DND-41 (cell line): ENCODE results near the gene NYNRIN.

ENCODE experiments used
- ATAC-seq: fragments of 200-7000 bp; cut with Tn5 transposase; 3 replicates; pipeline ENCODE4 v1.9.1; 2021; ENCODE audit warnings: low read depth; ENCODE audit not compliant: insufficient read depth
- DNase-seq: peaks from one replicate; pipeline ENCODE4 v3.0.0-alpha.2; 2020
- H2AFZ ChIP-seq: 2 replicates; pipeline ENCODE4 v1.6.0; 2012; ENCODE audit warnings: low read depth, low read length
- H3K27ac ChIP-seq: 2 replicates; pipeline ENCODE4 v1.5.1; 2012; ENCODE audit warnings: low read length, inconsistent platforms
- H3K27me3 ChIP-seq: fragments of 200-600 bp; sonication (generic); 2 replicates; pipeline ENCODE4 v1.6.0; 2012; ENCODE audit warnings: low read length, mild to moderate bottlenecking, inconsistent platforms; ENCODE audit not compliant: insufficient read depth, poor library complexity
- H3K36me3 ChIP-seq: 2 replicates; pipeline ENCODE4 v1.5.1; 2012; ENCODE audit warnings: low read length, inconsistent platforms; ENCODE audit not compliant: insufficient read depth
- H3K4me1 ChIP-seq: 2 replicates; pipeline ENCODE4 v1.5.1; 2012; ENCODE audit warnings: mild to moderate bottlenecking, low read length; ENCODE audit not compliant: insufficient read depth
- H3K4me2 ChIP-seq: 2 replicates; pipeline ENCODE4 v1.6.0; 2012; ENCODE audit warnings: mild to moderate bottlenecking, moderate library complexity, low read length, inconsistent platforms; ENCODE audit not compliant: insufficient read depth
- H3K4me3 ChIP-seq, 2 experiments: fragments of 200-600 bp in 1 of 2; shearing (Covaris generic) in 1 of 2; 2 replicates each; pipeline ENCODE4 v1.5.1; 2012 to 2016; ENCODE audit warnings: inconsistent platforms in 2 of 2, low read length in 2 of 2, mild to moderate bottlenecking in 2 of 2, low read depth in 1 of 2, moderate library complexity in 1 of 2
- H3K79me2 ChIP-seq: 2 replicates; pipeline ENCODE4 v1.6.0; 2012; ENCODE audit warnings: low read length, inconsistent platforms; ENCODE audit not compliant: insufficient read depth
- H3K9ac ChIP-seq: 2 replicates; pipeline ENCODE4 v1.6.0; 2012; ENCODE audit warnings: low read depth, mild to moderate bottlenecking, inconsistent platforms, low read length, moderate library complexity
- H3K9me3 ChIP-seq: 2 replicates; pipeline ENCODE4 v1.5.1; 2012; ENCODE audit warnings: low read length, moderate library complexity, mild to moderate bottlenecking, inconsistent platforms; ENCODE audit not compliant: insufficient read depth, severe bottlenecking
- H4K20me1 ChIP-seq: 2 replicates; pipeline ENCODE4 v1.6.0; 2012; ENCODE audit warnings: low read length; ENCODE audit not compliant: insufficient read depth
- EZH2 ChIP-seq: IDR thresholded peaks from 3 replicates; pipeline ENCODE4 v1.6.1; 2012; ENCODE audit warnings: borderline replicate concordance, low read depth, mild to moderate bottlenecking, moderate library complexity, low read length, inconsistent platforms; ENCODE audit not compliant: severe bottlenecking
- TF ChIP-seq, protein P1 (sequence below): IDR thresholded peaks from 2 replicates; pipeline ENCODE4 v1.5.1; 2012; ENCODE audit warnings: borderline replicate concordance, low read length, moderate library complexity, mild to moderate bottlenecking; ENCODE audit not compliant: poor library complexity, severe bottlenecking; ENCODE audit errors: extremely low read depth

NYNRIN gene

DNA sequence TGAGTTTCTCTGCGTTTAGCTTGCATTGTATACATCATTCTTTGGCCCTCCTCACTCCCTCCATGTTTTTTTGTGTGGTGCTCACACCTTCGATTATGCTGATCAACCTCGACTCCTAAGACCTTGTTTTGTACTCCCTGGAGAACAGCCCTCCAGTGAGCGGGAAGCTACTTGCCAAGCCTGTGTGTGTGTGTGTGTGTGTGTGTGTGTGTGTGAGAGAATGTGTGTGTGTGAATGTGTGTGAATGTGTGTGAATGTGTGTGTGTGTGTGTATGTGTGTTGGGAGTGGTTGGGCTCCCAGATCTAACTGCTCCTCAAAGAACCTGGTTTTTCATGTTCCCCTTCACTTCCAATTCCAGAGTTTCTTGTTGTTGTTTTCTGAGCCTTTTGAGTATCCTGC is 6.0 kb downstream of the NYNRIN start:
- Histone ChIP-seq H3K4me2 (no peak overlapping the region), H3K4me3 (no peak overlapping the region), H4K20me1 (no peaks in the 10 kb centered on the region)

DNA sequence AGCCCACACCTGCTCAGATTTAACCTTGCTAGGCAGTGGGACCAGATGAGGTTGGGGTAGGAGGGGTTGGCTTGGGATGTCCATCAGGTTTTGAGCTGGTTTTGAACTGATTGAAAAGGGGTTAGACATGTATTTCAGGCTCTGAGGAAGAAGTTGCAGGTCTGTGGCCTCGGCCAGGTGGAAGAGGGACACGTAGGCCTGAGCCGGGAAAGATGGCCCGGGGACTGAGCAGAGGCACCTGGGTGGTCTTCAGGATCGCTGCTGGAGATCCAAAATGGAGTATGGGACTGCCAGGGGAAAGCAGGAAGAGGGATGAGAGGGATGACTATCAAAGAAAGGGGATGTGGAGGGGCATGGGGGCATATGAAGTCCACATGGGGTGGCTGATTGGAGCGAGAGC is 7.6 kb downstream of the NYNRIN start:
- Histone ChIP-seq H2AFZ (no peak overlapping the region), H3K4me1 (no peaks in the 10 kb centered on the region), H3K4me3 (no peak overlapping the region), H3K27me3 (peaks cover 42% of the 10 kb centered on the region), H3K36me3 (no peaks in the 10 kb centered on the region), H3K9ac (no peak overlapping the region), H3K79me2 (no peaks in the 10 kb centered on the region), H3K9me3 (no peaks in the 10 kb centered on the region), H4K20me1 (no peaks in the 10 kb centered on the region), H3K4me2 (no peak overlapping the region), H3K27ac (no peak overlapping the region)
- DNase-seq, result no peak
- no peak for TF ChIP-seq EZH2
- TF ChIP-seq, protein P1, sequence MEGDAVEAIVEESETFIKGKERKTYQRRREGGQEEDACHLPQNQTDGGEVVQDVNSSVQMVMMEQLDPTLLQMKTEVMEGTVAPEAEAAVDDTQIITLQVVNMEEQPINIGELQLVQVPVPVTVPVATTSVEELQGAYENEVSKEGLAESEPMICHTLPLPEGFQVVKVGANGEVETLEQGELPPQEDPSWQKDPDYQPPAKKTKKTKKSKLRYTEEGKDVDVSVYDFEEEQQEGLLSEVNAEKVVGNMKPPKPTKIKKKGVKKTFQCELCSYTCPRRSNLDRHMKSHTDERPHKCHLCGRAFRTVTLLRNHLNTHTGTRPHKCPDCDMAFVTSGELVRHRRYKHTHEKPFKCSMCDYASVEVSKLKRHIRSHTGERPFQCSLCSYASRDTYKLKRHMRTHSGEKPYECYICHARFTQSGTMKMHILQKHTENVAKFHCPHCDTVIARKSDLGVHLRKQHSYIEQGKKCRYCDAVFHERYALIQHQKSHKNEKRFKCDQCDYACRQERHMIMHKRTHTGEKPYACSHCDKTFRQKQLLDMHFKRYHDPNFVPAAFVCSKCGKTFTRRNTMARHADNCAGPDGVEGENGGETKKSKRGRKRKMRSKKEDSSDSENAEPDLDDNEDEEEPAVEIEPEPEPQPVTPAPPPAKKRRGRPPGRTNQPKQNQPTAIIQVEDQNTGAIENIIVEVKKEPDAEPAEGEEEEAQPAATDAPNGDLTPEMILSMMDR, result no peak
- no peak for ATAC-seq

More for the DNA sequence above, 6.0 kb downstream of the NYNRIN start:
- Histone ChIP-seq H3K4me1 (no peaks in the 10 kb centered on the region), H3K27ac (no peak overlapping the region), H3K79me2 (no peaks in the 10 kb centered on the region), H2AFZ (no peak overlapping the region), H3K9ac (no peak overlapping the region), H3K9me3 (no peaks in the 10 kb centered on the region), H3K27me3 (peaks cover 43% of the 10 kb centered on the region), H3K36me3 (no peaks in the 10 kb centered on the region)
- DNase-seq (no peak), ATAC-seq (no peak)
- TF ChIP-seq, protein P1, result no peak
- TF ChIP-seq EZH2, result no peak

DNA sequence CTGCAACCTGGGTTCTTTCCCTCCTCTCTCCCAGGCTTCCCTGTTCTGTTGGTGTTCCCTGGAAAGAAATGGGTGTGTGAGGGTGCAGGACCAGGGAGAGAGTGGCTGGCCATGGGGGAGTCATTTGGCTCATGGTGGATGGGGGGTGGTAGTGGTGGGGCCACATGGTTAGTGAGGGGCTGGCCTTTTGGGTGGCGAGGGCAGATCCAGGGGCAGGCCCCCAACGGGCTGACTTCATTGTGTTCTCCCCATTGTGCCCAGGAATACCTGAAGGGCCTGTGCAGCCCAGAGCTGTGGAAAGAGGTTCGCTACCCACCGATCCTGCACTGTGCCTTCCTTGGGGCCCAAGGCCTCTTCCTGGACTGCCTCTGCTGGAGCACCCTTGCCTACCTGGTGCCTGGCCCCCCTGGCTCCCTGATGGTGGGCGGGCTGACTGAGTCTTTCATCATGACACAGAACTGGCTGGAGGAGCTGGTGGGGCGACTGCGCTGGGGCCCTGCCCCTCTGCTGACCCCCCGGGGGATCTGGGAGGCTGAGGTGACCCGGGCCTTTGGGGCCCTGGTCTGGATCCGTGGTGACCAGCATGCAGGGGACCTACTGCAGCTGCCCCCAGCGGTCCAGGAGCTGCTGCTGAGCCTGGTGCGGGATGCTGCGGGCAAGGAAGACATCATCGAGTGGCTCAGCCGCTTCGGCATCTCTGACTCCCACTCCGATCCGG is 9.0 kb downstream of the NYNRIN start:
- Histone ChIP-seq H3K4me1 (no peaks in the 10 kb centered on the region), H3K4me3 (no peak overlapping the region), H3K27ac (no peak overlapping the region), H3K4me2 (no peak overlapping the region), H3K79me2 (no peaks in the 10 kb centered on the region), H3K27me3 (peaks cover 31% of the 10 kb centered on the region), H4K20me1 (no peaks in the 10 kb centered on the region), H3K9ac (no peak overlapping the region), H3K36me3 (no peaks in the 10 kb centered on the region), H2AFZ (no peak overlapping the region), H3K9me3 (no peaks in the 10 kb centered on the region)
- ATAC-seq (no peak), DNase-seq (no peak)
- no peak for TF ChIP-seq EZH2
- TF ChIP-seq, protein P1, result no peak
